ENCODE data around the gene GDE1. TPM values are rescaled to one million over a fixed set of nuclear protein-coding genes. Genes with fewer than 3 reads are reported as not detected.

Gene GDE1
- total RNA-seq, 1 donor from 2014 or later = 29.5 TPM

DNA sequence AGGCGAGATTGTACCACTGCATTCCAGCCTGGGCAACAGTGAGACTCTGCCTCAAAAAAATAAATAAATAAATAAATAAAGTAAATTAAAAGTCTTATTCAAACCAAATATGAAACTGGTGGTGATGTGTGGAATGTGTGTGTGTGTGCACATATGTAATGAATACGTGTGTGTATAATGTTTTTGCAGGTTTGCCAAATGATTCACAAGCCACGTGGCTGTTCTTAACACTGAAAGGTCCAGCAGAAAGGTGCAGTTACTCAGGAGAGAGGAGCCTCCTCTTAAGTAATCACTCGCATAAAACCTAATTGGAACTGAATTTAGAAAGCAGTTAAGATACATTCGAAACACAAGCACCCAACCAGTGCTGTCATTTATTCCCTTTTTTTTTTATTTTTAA, 22.9 kb downstream of the GDE1 start:
- intact Hi-C loops (cut with micrococcal nuclease) = no loop called here
- Mint-ChIP-seq H3K4me1 (ENCODE audit: low read depth) (peaks cover 3% of the 10 kb centered on the region), H3K36me3 (ENCODE audit: low read depth) (peaks cover 26% of the 10 kb centered on the region), H3K4me3 (no peak overlapping the region), H3K27me3 (ENCODE audit: insufficient read depth) (no peaks in the 10 kb centered on the region), H3K27ac (no peak overlapping the region), H3K9me3 (no peaks in the 10 kb centered on the region)
- no peak for DNase-seq (ENCODE audit: low spot score)

DNA sequence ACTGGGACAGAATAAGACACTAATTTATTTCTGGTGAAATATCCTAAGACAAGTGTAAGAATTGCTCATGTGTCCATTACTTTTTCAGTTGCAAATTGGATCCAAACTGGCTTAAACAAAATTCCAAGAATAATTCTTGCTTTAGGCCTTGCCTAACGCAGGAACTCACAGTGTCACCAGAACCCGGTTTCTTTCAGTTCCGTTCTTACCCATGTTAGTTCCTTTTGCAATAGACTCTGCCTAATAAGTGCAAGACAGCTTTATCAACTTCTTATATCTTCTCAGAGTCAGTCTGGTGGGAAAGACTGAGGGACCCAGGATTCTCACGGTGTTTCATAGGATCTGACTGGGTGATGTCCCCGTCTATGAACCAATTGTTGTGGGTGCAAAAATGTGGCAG, 24.7 kb downstream of the GDE1 start:
- H3K9me3 Mint-ChIP-seq = no peaks in the 10 kb centered on the region
- no peak overlapping the region for H3K4me3 Mint-ChIP-seq
- no peak overlapping the region for H3K27ac Mint-ChIP-seq
- intact Hi-C loops (cut with micrococcal nuclease) = no loop called here
- H3K27me3 Mint-ChIP-seq (ENCODE audit: insufficient read depth) = no peaks in the 10 kb centered on the region
- DNase-seq (ENCODE audit: low spot score) = no peak
- H3K36me3 Mint-ChIP-seq (ENCODE audit: low read depth) = peaks cover 19% of the 10 kb centered on the region
- peaks cover 11% of the 10 kb centered on the region for H3K4me1 Mint-ChIP-seq (ENCODE audit: low read depth)

DNA sequence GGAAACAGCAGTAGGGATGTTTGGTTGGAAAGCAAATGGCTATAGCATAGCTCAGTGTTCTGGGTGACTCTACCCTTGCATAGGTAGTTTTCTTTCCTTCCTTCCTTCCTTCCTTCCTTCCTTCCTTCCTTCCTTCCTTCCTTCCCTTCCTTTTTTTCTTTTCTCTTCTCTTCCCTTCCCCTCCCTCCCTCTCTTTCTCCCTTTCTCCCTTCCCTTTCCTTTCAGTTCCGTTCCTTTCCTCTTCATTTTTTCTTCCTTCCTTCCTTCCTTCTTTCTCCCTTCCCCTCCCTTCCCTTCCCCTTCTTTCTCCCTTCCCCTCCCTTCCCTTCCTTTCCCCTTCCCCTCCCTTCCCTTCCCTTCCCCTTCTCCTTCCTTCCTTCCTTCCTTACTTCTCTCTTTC, 31.3 kb downstream of the GDE1 start:
- no peaks in the 10 kb centered on the region for H3K9me3 Mint-ChIP-seq
- no peak overlapping the region for H3K4me3 Mint-ChIP-seq
- no peak overlapping the region for H3K27ac Mint-ChIP-seq
- H3K27me3 Mint-ChIP-seq (ENCODE audit: insufficient read depth) = no peaks in the 10 kb centered on the region
- intact Hi-C loops (cut with micrococcal nuclease) = no loop called here
- no peaks in the 10 kb centered on the region for H3K36me3 Mint-ChIP-seq (ENCODE audit: low read depth)
- H3K4me1 Mint-ChIP-seq (ENCODE audit: low read depth) = peaks cover 11% of the 10 kb centered on the region
- no peak for DNase-seq (ENCODE audit: low spot score)

DNA sequence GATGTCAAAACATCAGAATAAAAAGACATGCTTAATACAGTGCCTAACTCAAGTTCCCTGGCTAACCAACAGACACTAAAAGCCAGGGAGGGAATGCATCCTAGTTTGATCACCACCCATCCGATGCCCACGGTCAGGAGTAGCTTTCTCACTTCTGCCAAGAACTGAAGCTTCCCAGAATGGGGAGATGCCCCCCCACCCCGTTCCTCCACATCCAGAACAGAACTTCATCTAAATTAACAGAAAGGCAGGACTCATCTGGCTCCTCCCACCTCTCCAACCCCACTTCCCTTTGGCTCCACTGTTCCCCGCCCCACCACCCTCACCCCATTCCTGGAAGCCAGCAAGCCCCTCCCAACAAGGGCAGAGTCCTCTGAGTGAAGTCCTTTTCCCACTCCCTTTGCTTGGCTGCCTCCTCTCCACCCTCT, 33.7 kb downstream of the GDE1 start:
- H3K27ac Mint-ChIP-seq = no peak overlapping the region
- no peaks in the 10 kb centered on the region for H3K36me3 Mint-ChIP-seq (ENCODE audit: low read depth)
- DNase-seq (ENCODE audit: low spot score) = no peak
- no peak overlapping the region for H3K4me3 Mint-ChIP-seq
- H3K9me3 Mint-ChIP-seq = no peaks in the 10 kb centered on the region
- no peaks in the 10 kb centered on the region for H3K4me1 Mint-ChIP-seq (ENCODE audit: low read depth)
- H3K27me3 Mint-ChIP-seq (ENCODE audit: insufficient read depth) = no peaks in the 10 kb centered on the region
- intact Hi-C loops (cut with micrococcal nuclease) = no loop called here

DNA sequence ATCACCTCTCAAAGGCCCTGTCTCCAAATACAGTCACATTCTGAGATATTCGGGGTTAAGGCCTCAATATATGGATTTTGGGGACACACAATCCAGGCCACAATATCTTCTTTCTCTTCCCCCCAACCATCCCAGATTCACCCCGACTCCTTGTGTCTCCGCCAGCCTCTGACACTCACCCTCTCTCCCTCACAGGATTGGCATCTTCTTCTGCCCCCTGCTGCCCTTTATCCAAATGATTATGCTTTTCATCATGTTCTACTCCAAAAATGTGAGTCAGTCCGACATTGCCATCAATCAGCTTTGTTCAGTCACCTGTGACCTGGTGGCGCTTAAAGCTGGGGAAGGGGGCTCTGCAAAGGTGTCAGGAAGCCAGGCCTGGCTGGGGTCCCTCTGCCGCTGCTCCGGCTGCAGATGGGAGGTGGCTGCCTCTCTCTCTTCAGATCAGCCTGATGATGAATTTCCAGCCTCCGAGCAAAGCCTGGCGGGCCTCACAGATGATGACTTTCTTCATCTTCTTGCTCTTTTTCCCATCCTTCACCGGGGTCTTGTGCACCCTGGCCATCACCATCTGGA, 35.1 kb downstream of the GDE1 start:
- H3K27me3 Mint-ChIP-seq (ENCODE audit: insufficient read depth) = no peaks in the 10 kb centered on the region
- H3K4me3 Mint-ChIP-seq = no peak overlapping the region
- H3K4me1 Mint-ChIP-seq (ENCODE audit: low read depth) = no peaks in the 10 kb centered on the region
- H3K27ac Mint-ChIP-seq = no peak overlapping the region
- no peaks in the 10 kb centered on the region for H3K36me3 Mint-ChIP-seq (ENCODE audit: low read depth)
- no peak for DNase-seq (ENCODE audit: low spot score)
- intact Hi-C loops (cut with micrococcal nuclease) = no loop called here
- no peaks in the 10 kb centered on the region for H3K9me3 Mint-ChIP-seq

DNA sequence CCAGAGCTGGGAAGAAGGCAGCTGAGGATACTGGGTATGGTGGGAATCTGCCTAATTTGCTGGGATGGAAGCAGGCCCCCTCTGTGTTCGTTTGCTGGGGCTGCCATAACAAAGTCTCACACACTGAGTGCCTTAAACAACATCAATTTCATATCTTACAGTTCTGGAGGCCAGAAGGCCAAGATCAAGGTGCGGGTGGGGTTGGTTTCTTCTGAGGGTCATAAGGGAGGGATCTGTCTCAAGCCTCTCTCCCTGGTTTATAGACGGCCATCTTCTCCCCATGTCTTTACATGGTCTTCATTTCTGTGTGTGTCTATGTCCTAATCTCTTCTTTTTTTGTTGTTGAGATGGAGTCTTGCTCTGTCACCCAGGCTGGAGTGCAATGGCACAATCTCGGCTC, 35.8 kb downstream of the GDE1 start:
- H3K4me3 Mint-ChIP-seq = no peak overlapping the region
- no peaks in the 10 kb centered on the region for H3K36me3 Mint-ChIP-seq (ENCODE audit: low read depth)
- no peaks in the 10 kb centered on the region for H3K27me3 Mint-ChIP-seq (ENCODE audit: insufficient read depth)
- H3K4me1 Mint-ChIP-seq (ENCODE audit: low read depth) = no peaks in the 10 kb centered on the region
- no peak for DNase-seq (ENCODE audit: low spot score)
- no peak overlapping the region for H3K27ac Mint-ChIP-seq
- no peaks in the 10 kb centered on the region for H3K9me3 Mint-ChIP-seq
- intact Hi-C loops (cut with micrococcal nuclease) = no loop called here

DNA sequence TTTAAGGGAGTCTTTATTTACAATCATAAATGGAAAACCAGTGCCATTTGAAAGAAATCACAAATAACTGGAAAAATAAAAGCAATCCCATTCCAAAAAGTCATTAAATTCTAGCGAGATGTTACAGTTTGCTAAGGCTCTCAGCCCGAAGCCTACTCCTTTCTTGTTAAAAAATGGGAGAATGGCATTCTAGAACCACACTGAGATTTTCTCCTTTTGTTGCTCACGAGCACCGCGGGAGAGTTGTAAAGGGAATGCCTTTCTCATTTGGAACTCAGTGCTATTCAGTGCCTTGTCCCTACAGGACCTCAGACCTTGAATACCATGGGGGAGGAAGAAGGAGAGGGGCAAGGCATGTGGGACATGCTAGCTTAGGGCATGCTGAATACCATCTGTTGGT, 36.3 kb downstream of the GDE1 start:
- no peak for DNase-seq (ENCODE audit: low spot score)
- Mint-ChIP-seq H3K9me3 (no peaks in the 10 kb centered on the region), H3K27me3 (ENCODE audit: insufficient read depth) (no peaks in the 10 kb centered on the region), H3K4me3 (no peak overlapping the region), H3K27ac (no peak overlapping the region), H3K4me1 (ENCODE audit: low read depth) (no peaks in the 10 kb centered on the region), H3K36me3 (ENCODE audit: low read depth) (no peaks in the 10 kb centered on the region)
- intact Hi-C loops (cut with micrococcal nuclease) = no loop called here

DNA sequence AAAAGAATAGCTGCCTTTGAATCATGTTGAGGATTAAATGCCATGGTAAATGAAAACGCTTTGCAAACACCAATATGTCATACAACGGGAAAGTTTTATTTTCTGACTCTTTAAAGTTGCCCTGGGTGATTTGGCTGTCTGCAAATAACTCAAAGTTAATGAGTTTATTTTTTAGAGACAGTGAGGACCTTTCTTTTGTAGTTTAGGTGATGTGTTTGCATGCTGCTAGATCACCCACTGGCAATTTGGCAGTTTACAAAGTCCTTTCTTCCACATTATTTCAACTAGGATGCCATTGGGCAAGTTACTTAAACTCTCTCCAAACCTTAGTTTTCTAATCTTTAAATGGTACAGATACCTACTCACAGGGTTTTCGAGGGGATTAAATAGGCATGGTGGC, 37.8 kb downstream of the GDE1 start:
- H3K4me3 Mint-ChIP-seq = no peak overlapping the region
- H3K27me3 Mint-ChIP-seq (ENCODE audit: insufficient read depth) = peaks cover 3% of the 10 kb centered on the region
- intact Hi-C loops (cut with micrococcal nuclease) = no loop called here
- H3K36me3 Mint-ChIP-seq (ENCODE audit: low read depth) = no peaks in the 10 kb centered on the region
- no peak for DNase-seq (ENCODE audit: low spot score)
- H3K9me3 Mint-ChIP-seq = no peaks in the 10 kb centered on the region
- no peaks in the 10 kb centered on the region for H3K4me1 Mint-ChIP-seq (ENCODE audit: low read depth)
- H3K27ac Mint-ChIP-seq = no peak overlapping the region

DNA sequence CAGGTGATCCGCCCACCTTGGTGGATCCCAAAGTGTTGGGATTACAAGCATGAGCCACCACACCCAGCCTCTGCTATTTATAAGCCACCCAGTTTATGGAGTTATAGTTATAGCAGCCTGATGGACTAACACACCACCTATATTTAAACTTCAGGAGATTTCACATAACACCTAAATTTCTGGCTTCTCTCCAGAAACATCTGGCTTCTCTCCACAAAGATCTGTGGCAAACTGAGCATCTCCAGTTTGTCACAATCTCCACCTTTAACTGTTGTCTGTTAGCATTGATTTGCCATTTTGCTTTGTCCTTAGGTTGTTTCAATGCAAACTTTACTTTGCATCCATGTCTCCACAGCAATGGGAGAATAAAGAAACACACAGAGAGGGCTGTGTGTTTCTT, 39.6 kb downstream of the GDE1 start:
- no peaks in the 10 kb centered on the region for H3K36me3 Mint-ChIP-seq (ENCODE audit: low read depth)
- H3K27me3 Mint-ChIP-seq (ENCODE audit: insufficient read depth) = peaks cover 5% of the 10 kb centered on the region
- no peaks in the 10 kb centered on the region for H3K4me1 Mint-ChIP-seq (ENCODE audit: low read depth)
- H3K4me3 Mint-ChIP-seq = no peak overlapping the region
- H3K9me3 Mint-ChIP-seq = no peaks in the 10 kb centered on the region
- intact Hi-C loops (cut with micrococcal nuclease) = no loop called here
- DNase-seq (ENCODE audit: low spot score) = no peak
- H3K27ac Mint-ChIP-seq = no peak overlapping the region

DNA sequence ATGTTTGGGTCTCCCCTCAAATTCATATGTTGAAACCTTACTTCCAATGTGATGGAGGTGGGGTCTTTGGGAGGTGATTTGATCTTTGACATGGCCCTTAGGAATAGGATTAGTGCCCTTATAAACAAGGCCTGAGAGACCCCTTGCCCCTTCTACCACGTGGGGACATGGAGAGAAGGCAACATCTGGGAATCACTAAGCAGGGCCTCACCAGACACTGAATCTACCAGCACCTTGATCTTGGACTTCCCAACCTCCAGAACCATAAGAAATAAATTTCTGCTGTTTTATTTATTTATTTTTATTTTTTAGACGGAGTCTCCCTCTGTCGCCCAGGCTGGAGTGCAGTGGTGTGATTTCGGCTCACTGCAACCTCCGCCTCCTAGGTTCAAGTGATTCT, 40.1 kb downstream of the GDE1 start:
- Mint-ChIP-seq H3K4me1 (ENCODE audit: low read depth) (no peaks in the 10 kb centered on the region), H3K27ac (no peak overlapping the region), H3K36me3 (ENCODE audit: low read depth) (no peaks in the 10 kb centered on the region), H3K9me3 (no peaks in the 10 kb centered on the region), H3K27me3 (ENCODE audit: insufficient read depth) (peaks cover 5% of the 10 kb centered on the region), H3K4me3 (no peak overlapping the region)
- intact Hi-C loops (cut with micrococcal nuclease) = no loop called here
- no peak for DNase-seq (ENCODE audit: low spot score)

DNA sequence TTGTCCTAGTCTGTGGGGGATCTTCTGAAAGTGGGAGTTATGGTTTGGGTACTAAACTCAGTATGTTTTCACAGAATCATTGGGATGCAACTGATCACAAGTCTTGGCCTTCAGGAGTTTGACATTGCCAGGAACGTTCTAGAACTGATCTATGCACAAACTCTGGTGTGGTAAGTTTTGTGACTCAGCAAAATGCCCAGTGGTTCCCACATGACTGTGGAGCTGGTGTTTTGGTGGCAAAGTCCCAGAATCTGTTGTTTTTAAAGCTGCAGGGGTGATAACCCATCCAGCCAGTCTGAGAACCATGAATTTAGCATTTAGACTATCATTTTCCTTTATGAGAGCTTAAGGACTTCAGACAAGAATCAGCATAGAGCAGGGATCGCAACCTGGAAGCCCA, 40.6 kb downstream of the GDE1 start:
- intact Hi-C loops (cut with micrococcal nuclease) = no loop called here
- H3K27ac Mint-ChIP-seq = no peak overlapping the region

DNA sequence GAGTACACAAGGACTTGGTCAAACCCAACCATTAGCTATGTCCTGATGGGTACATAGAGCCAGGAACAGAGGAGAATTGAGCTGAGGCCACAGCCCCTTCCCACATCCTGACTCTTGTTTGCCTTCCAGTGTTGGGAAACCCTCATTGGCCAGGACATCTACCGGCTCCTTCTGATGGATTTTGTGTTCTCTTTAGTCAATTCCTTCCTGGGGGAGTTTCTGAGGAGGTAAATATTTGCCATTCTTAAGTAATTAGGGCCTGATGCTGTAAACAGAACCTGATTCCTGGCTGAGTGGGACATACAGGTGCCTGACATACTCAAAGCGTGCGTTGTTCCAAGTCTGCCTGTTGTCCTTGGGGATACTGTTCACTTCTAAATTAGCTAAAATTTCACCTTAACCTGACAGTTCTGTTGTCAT, 42.6 kb downstream of the GDE1 start:
- intact Hi-C loops (cut with micrococcal nuclease) = no loop called here

More for the DNA sequence above, 40.6 kb downstream of the GDE1 start:
- no peaks in the 10 kb centered on the region for H3K9me3 Mint-ChIP-seq
- H3K36me3 Mint-ChIP-seq (ENCODE audit: low read depth) = no peaks in the 10 kb centered on the region
- peaks cover 5% of the 10 kb centered on the region for H3K27me3 Mint-ChIP-seq (ENCODE audit: insufficient read depth)
- DNase-seq (ENCODE audit: low spot score) = no peak
- no peak overlapping the region for H3K4me3 Mint-ChIP-seq
- no peaks in the 10 kb centered on the region for H3K4me1 Mint-ChIP-seq (ENCODE audit: low read depth)

DNA sequence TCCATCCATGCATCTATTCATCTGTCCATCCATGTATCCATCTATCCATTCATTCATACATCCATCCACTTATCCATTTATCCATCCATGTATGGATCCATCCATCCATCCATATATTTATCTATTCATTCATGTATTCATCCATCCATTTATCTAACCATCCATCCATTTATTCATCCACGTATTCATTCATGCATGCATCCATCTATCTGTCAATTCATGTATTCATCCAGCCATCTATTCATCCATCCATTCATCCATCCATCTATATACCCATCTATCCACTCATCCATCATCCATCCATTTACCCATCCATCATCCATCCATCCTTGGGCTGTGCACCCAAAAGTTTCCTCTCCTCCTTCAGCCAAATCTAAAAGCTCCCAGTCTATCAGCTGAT, 43.4 kb downstream of the GDE1 start:
- H3K27ac Mint-ChIP-seq = no peak overlapping the region
- H3K4me1 Mint-ChIP-seq (ENCODE audit: low read depth) = no peaks in the 10 kb centered on the region
- DNase-seq (ENCODE audit: low spot score) = no peak
- intact Hi-C loops (cut with micrococcal nuclease) = no loop called here
- no peaks in the 10 kb centered on the region for H3K9me3 Mint-ChIP-seq
- H3K27me3 Mint-ChIP-seq (ENCODE audit: insufficient read depth) = peaks cover 5% of the 10 kb centered on the region
- H3K4me3 Mint-ChIP-seq = no peak overlapping the region
- H3K36me3 Mint-ChIP-seq (ENCODE audit: low read depth) = no peaks in the 10 kb centered on the region

More for the DNA sequence above, 42.6 kb downstream of the GDE1 start:
- DNase-seq (ENCODE audit: low spot score) = no peak
- Mint-ChIP-seq H3K27ac (no peak overlapping the region), H3K36me3 (ENCODE audit: low read depth) (no peaks in the 10 kb centered on the region), H3K9me3 (no peaks in the 10 kb centered on the region), H3K4me1 (ENCODE audit: low read depth) (no peaks in the 10 kb centered on the region), H3K4me3 (no peak overlapping the region), H3K27me3 (ENCODE audit: insufficient read depth) (peaks cover 5% of the 10 kb centered on the region)

DNA sequence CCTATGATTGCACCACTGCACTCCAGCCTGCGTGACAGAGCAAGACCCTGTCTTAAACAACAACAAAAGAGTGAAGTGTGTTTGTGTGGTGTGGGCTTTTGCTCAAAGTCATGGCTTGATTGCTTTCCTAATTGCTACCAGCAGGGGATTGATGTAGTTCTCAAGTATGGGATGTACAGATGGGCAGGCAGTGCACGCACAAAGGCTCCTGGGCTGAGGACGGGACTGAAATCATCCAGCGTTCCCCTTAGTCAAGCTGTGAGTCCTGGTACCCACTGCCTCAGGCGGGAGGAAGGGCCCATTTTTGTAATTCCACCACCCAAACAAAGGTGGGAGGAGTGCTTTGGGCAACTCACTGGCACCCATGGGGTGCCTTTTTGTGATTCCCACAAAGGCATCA, 47.3 kb downstream of the GDE1 start:
- H3K4me1 Mint-ChIP-seq (ENCODE audit: low read depth) = no peaks in the 10 kb centered on the region
- H3K9me3 Mint-ChIP-seq = no peaks in the 10 kb centered on the region
- no peak overlapping the region for H3K27ac Mint-ChIP-seq
- no peak for DNase-seq (ENCODE audit: low spot score)
- intact Hi-C loops (cut with micrococcal nuclease) = no loop called here
- peaks cover 2% of the 10 kb centered on the region for H3K27me3 Mint-ChIP-seq (ENCODE audit: insufficient read depth)
- no peak overlapping the region for H3K4me3 Mint-ChIP-seq
- no peaks in the 10 kb centered on the region for H3K36me3 Mint-ChIP-seq (ENCODE audit: low read depth)

All from activated T-helper 1 cell treated with anti-CD3 and anti-CD28 coated beads, Interleukin-12 subunit alpha, Interleukin-12 subunit beta, Interleukin-2, Interleukin-4 antibody, amounts not matched to agents 30 ng/mL and 10 ng/mL and 1 ng/mL, durations not matched to agents 14 hours and 24 hours and 36 hours (primary cell).